Rectal smooth muscle tissue (tissue), 1 donor: Measurements from ENCODE around the gene AP2A2.

Experiments used
- H3K27ac ChIP-seq: one replicate; pipeline ENCODE4 v1.7.0; 2013; ENCODE audit warnings: low read depth, low read length, inconsistent platforms
- H3K27me3 ChIP-seq: one replicate; pipeline ENCODE4 v1.7.0; 2013; ENCODE audit warnings: low read length; ENCODE audit not compliant: control insufficient read depth, insufficient read depth
- H3K36me3 ChIP-seq: one replicate; pipeline ENCODE4 v1.7.0; 2013; ENCODE audit warnings: low read length; ENCODE audit not compliant: control insufficient read depth, insufficient read depth
- H3K4me1 ChIP-seq: one replicate; pipeline ENCODE4 v1.7.0; 2013; ENCODE audit warnings: low read length; ENCODE audit not compliant: control insufficient read depth, insufficient read depth
- H3K4me3 ChIP-seq: one replicate; pipeline ENCODE4 v1.7.0; 2013; ENCODE audit warnings: low read length
- H3K9ac ChIP-seq: one replicate; pipeline ENCODE4 v1.7.0; 2013; ENCODE audit warnings: low read length

AP2A2 gene

DNA sequence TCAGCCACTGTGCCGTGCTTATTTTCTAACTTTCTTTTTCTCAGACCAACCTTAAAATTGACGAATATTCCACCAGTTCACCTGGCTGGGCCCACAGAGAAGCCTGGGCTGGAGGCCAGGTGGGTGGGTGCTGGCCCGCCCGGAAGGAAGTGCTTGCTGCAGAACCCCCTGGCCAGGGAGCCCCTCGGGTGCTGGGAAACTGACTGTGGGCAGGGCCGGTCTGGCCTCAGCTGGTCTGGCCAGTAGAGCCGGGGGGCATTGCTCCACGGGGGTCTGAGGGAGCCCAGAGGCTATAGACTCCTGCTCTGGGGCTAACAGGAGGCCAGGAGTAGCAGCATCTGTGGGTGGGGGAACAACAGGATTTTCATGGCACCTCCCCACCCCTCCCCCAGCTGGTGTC, 8.2 kb upstream of the AP2A2 start:
- Histone ChIP-seq H3K4me3 (no peak overlapping the region), H3K27ac (no peak overlapping the region), H3K4me1 (no peaks in the 10 kb centered on the region), H3K9ac (no peak overlapping the region), H3K27me3 (no peaks in the 10 kb centered on the region), H3K36me3 (no peaks in the 10 kb centered on the region)

GRCh38 chr11:921921-922678, 3.6 kb upstream of the AP2A2 start:
- H3K9ac ChIP-seq, result no peak overlapping the region
- H3K27me3 ChIP-seq, result no peaks in the 10 kb centered on the region
- peaks cover 7% of the 10 kb centered on the region for H3K4me1 ChIP-seq
- H3K4me3 ChIP-seq, result no peak overlapping the region
- H3K27ac ChIP-seq, result no peak overlapping the region
- H3K36me3 ChIP-seq, result no peaks in the 10 kb centered on the region

GRCh38 chr11:923691-924405, 1.8 kb upstream of the AP2A2 start:
- no peak overlapping the region for H3K9ac ChIP-seq
- no peak overlapping the region for H3K27ac ChIP-seq
- H3K4me1 ChIP-seq, result peaks cover 10% of the 10 kb centered on the region
- no peaks in the 10 kb centered on the region for H3K36me3 ChIP-seq
- H3K27me3 ChIP-seq, result no peaks in the 10 kb centered on the region
- H3K4me3 ChIP-seq, result no peak overlapping the region

- Histone ChIP-seq H3K27me3 (no peaks in the 10 kb centered on the region), H3K4me3 (no peak overlapping the region), H3K4me1 (peaks cover 10% of the 10 kb centered on the region), H3K36me3 (no peaks in the 10 kb centered on the region), H3K9ac (no peak overlapping the region), H3K27ac (no peak overlapping the region)
Measured at GRCh38 chr11:924406-925157, 1.1 kb upstream of the AP2A2 start.

- no peaks in the 10 kb centered on the region for H3K36me3 ChIP-seq
- H3K9ac ChIP-seq, result no peak overlapping the region
- peaks cover 10% of the 10 kb centered on the region for H3K4me1 ChIP-seq
- H3K4me3 ChIP-seq, result peak overlapping the region; percentile 58
- peak overlapping the region; percentile 81 for H3K27ac ChIP-seq
- no peaks in the 10 kb centered on the region for H3K27me3 ChIP-seq
Measured at GRCh38 chr11:925158-925495, 543 bp upstream of the AP2A2 start.

- H3K4me3 ChIP-seq, result peak overlapping the region; percentile 82
- peaks cover 10% of the 10 kb centered on the region for H3K4me1 ChIP-seq
- peak overlapping the region; percentile 81 for H3K27ac ChIP-seq
- H3K9ac ChIP-seq, result peak overlapping the region; percentile 68
- H3K27me3 ChIP-seq, result no peaks in the 10 kb centered on the region
- no peaks in the 10 kb centered on the region for H3K36me3 ChIP-seq
Measured at GRCh38 chr11:926341-926916, 759 bp downstream of the AP2A2 start.

DNA sequence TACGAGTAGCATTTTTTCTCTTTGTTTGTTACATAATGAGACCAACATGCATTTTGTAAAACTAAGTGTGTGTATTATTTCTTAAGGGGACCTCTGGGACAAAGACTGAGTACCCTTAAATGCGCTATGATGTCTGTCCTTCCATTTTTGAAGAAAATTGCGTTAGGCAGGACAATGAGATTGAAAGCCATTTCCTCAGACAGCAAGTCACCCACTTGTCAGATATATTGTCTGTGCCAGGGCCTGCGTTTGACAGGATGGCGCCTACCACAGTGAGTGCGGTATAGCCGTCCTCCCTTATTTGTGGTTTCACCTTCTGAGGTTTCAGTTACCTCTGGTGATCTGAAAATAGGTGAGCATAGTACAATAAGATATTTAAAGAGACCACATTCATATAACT, 2.2 kb downstream of the AP2A2 start:
- Histone ChIP-seq H3K36me3 (no peaks in the 10 kb centered on the region), H3K27ac (no peak overlapping the region), H3K9ac (no peak overlapping the region), H3K4me1 (peaks cover 10% of the 10 kb centered on the region), H3K27me3 (no peaks in the 10 kb centered on the region), H3K4me3 (peak overlapping the region; percentile 44)

- Histone ChIP-seq H3K4me1 (peaks cover 10% of the 10 kb centered on the region), H3K27me3 (no peaks in the 10 kb centered on the region), H3K9ac (no peak overlapping the region), H3K36me3 (no peaks in the 10 kb centered on the region), H3K27ac (no peak overlapping the region), H3K4me3 (no peak overlapping the region)
Measured at GRCh38 chr11:928786-929185, 3.1 kb downstream of the AP2A2 start.

DNA sequence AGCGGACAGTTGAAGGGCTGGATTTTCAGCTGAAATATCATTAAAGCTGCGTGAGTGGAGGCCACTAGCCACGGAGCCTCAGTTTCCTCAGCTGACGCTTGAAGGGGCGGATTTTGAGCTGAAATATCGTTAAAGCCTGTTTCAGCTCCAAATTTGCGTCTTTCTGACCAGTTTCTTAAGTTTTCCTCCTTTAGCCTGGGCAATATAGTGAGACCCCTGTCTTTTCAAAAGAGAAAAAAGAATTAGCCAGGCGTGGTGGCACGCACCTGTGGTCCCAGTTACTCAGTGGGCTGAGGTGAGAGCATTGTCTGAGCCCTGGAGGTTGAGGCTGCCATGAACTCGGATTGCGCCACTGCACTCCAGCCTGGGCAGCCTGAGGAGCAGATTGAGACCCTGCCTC, 3.7 kb downstream of the AP2A2 start:
- Histone ChIP-seq H3K4me3 (no peak overlapping the region), H3K27me3 (no peaks in the 10 kb centered on the region), H3K9ac (no peak overlapping the region), H3K36me3 (no peaks in the 10 kb centered on the region), H3K4me1 (peaks cover 10% of the 10 kb centered on the region), H3K27ac (no peak overlapping the region)

- H3K4me3 ChIP-seq, result no peak overlapping the region
- H3K9ac ChIP-seq, result no peak overlapping the region
- H3K36me3 ChIP-seq, result no peaks in the 10 kb centered on the region
- peaks cover 10% of the 10 kb centered on the region for H3K4me1 ChIP-seq
- no peaks in the 10 kb centered on the region for H3K27me3 ChIP-seq
- no peak overlapping the region for H3K27ac ChIP-seq
Measured at GRCh38 chr11:931385-931784, 5.7 kb downstream of the AP2A2 start.

DNA sequence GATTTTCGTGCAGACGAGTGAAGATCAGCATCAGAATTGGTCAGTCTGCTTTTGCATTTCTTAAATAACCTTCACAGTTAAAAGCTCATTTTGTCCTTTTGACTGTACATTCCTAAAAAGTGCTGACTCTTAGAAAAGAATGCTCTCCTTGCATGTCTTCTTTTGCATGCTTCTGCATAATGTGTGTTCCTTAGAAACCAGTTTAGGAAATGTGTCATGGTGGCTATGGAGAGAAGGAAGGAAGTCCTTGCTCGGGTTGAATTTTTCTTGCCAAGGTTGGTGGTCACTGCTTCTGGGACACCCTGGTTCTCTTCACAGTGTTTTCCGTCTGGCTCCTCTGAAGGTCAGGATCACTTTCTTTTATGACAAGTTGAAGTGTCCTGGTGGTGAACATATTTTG, 6.8 kb downstream of the AP2A2 start:
- Histone ChIP-seq H3K27me3 (no peaks in the 10 kb centered on the region), H3K4me1 (peaks cover 2% of the 10 kb centered on the region), H3K27ac (no peak overlapping the region), H3K36me3 (no peaks in the 10 kb centered on the region), H3K4me3 (no peak overlapping the region), H3K9ac (no peak overlapping the region)

DNA sequence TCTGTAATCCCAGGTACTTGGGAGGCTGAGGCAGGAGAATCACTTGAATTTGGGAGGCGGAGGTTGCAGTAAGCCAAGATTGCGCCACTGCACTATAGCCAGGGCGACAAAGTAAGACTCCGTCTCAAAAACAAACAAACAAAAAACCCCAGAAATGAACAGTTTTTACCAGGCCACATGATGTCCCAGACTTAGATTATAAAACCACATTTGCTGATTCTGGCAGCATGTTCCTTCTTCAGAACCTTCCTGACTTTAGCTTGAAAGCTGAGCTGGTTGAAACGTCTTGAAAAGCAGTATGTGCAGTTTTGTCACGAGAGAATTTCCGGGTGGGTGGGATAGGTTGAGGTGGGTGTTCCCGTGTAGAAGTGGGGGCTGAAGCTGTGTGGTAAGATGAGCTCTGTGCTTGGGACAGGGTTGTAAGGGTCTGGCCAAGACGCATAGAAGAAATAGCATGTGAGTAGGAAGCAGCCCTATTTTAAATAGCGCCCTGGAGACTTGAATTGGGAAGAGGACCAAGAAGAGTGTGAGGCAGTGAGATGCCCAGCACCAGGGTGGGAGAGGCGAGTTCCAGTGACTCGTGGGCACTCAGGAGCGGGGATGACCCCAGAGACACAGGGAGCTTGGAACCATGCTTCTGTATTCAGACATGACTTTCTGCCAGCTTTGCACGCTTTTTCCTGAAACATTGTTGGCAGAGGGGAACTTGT, 7.6 kb downstream of the AP2A2 start:
- peak overlapping the region; percentile 43 for H3K27ac ChIP-seq
- H3K9ac ChIP-seq, result no peak overlapping the region
- H3K4me1 ChIP-seq, result no peaks in the 10 kb centered on the region
- no peak overlapping the region for H3K4me3 ChIP-seq
- H3K36me3 ChIP-seq, result no peaks in the 10 kb centered on the region
- no peaks in the 10 kb centered on the region for H3K27me3 ChIP-seq
